CMK (cell line): Measurements from ENCODE around the gene PIEZO2.
"Not testable (repeated sequence)": the region's sequence is repeated elsewhere in the genome, so short reads cannot be mapped to it uniquely, and the experiment has no call there.

Experiments
- DNase-seq: peaks from one replicate; pipeline ENCODE4 v3.0.0-alpha.2; 2010; ENCODE audit warnings: low read depth

Gene PIEZO2

DNA sequence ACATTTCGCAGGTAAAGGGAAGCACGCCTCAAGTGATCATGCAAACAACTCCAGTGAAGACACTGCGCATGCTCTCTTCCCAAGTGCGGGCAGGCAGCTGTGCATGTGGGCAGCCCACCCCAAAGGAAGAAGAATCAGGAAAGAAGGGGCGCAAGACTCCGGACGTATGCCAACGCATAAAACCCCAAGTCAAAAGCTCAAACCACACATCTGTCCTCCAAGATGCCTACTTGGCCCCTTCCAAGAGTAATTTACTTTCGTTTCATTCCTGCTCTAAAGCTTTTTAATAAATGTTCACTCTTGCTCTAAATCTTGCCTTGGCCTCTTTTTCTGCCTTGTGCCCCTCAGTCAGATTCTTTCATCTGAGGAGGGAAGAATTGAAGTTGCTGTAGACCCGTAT lies 254.9 kb downstream of the PIEZO2 start:
- no peak for DNase-seq

DNA sequence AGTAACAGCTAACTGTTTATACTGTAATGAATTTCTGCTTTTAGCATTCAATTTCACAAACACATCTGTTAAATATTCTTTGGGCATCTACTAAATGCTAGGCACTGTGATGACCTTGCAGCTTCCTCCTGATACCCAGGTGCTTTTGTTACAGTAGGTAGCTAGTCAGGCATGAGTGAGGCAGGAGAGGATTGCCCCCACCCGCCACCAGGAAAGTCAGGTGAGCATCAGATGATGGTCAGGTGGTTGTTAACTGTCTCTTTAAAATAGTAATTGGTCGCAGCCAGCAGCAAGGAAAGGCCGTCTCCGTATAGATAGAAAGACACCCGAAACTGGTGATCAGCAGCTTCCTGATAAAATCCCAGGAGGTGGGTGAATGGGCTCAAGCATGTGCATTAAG lies 255.6 kb downstream of the PIEZO2 start:
- DNase-seq, result no peak

GRCh38 chr18:10893196-10893595 lies 256.2 kb downstream of the PIEZO2 start:
- no peak for DNase-seq

GRCh38 chr18:10892786-10893185 lies 256.6 kb downstream of the PIEZO2 start:
- DNase-seq, result no peak

- DNase-seq, result no peak
These were observed 259.3 kb downstream of the PIEZO2 start for GRCh38 chr18:10890022-10890421.

DNA sequence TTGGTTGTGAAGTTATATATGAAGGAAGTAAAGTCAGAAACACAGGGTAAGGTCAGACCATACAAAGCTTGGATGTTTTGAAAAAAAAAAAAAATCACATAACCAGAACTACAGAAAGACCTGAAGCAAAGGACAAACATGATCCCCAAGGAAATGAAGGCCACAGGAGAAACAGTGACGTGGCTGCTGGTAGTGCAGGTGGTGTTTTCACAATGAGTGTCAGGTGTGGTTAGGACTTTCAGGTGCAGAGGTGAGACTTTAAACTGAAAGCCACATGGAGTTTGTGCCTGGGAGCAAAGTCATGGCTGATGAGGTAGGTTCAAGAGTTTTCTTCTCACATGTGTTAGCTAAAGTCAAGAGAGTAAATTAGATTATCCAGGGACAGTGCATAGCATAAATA lies 270.7 kb downstream of the PIEZO2 start:
- no peak for DNase-seq

DNA sequence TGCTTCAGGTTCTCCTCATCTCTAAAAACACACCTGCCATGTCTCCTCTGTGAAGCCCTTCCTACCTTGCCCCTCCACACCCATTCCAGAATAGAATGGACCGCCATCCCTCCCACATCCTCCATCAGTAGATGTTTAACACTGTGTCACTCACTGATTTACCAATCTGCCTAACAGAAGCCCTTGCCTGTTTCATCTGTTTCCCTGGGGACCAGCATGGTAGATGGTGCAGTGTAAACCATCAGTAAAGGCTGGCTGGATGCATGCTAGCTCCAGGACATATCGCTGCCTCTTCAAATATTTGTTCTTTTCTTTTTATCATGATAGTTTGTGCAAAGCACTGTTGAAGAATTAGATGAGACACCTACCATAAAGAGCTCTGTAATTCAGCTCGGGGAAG lies 271.4 kb downstream of the PIEZO2 start:
- DNase-seq, result no peak

- no peak for DNase-seq
These were observed 273.6 kb downstream of the PIEZO2 start for GRCh38 chr18:10875811-10876210.

GRCh38 chr18:10872304-10872703 lies 277.1 kb downstream of the PIEZO2 start:
- no peak for DNase-seq

GRCh38 chr18:10864722-10865121 lies 284.6 kb downstream of the PIEZO2 start:
- no peak for DNase-seq

DNA sequence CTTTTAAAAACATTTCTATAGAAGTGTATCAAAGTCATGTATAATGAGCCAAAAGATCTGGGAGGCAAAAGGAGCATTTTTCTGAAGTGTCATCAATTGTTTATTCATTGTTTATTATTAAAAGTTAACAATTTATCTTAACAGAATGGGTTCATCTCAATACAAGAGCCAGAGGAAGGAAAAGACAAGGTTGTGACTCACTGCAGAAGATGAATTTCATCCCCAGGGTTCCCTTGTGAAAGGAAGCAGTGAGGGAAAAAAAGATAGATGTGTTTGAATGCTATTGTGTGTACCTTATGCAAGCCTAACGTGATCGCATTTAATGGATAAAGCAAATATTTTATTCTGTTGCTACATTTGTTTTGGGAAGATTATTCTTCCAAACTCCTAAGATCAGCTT lies 286.3 kb downstream of the PIEZO2 start:
- no peak for DNase-seq

GRCh38 chr18:10860928-10861327 lies 288.4 kb downstream of the PIEZO2 start:
- DNase-seq, result no peak

DNA sequence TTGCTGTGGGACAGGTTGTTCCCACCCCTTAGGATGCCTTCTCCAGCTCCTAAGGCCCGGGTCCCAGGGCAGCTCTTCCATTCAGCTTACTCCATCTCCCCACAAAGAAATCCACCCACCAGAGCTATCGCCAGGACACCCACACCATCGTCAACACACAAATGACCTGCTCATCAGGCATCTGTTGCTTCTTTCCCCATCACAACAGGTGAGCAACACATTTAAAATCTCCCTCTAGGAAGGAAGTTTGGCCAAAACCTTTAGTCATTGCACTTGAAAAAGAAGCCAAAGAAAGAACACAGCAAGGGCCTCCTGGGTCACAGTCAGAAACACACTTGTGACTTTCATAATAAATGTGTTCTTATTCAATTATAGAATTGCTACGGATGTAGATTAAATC lies 289.0 kb downstream of the PIEZO2 start:
- no peak for DNase-seq

DNA sequence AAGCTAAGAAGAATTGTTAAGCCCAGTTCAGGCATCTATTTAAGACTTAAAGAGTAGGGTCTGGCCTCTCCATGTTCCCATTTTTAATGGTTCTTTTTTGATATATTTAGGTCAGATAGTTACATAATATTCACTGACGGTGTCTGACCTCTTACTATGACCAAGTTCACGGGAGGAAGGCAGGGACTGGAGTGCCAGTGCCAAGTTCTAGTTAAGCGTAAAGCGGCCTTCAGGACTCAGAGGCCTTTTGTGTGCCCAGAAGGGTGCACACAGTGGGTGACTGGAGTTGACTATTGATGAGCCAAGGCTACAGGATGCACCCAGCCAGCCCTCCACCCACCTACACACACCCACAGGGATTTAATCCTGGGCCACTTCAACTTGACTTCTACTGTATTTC lies 290.9 kb downstream of the PIEZO2 start:
- DNase-seq, result no peak

GRCh38 chr18:10856132-10856531 lies 293.2 kb downstream of the PIEZO2 start:
- no peak for DNase-seq

DNA sequence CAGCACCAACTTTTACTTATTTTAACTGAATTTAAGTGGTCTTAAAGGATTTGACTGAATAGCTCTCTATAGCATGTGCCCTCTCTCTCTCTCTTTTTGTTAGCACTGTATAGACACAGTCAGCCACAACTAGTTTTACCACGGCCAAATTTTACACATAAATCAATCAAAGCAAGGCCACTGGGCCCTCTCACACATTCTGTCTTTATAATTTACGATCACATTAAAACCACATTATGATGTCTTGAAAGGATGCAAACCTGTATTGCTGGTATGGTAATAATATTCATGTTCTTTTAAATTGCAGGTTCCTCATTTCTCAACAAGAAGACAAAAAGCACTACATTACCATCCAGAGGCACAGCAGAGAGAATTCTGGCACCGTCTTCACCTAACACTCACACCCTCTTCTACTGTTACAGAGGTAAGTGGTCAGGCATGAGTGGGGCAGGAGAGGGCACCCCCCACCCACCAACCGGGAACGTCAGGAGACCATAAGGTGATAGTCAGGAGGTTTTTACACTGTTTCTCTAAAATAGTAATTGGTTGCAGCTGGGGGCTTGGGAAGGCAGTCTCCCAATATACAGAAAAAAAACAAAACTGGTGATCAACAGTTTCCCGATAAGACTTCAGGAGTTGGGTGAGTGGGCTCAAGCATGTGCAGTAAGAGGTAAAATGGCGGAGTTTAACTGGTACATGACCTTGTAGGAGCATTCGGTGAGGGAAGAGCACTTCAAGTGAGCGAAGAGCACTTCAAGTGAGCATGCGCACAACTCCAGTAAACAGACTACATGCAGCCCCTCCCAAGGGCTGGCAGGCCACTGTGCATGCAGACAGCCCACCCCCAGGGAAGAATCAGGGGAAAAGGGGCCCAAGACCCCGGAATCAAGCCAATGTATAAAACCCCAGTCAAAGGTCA lies 296.7 kb downstream of the PIEZO2 start:
- no peak for DNase-seq

DNA sequence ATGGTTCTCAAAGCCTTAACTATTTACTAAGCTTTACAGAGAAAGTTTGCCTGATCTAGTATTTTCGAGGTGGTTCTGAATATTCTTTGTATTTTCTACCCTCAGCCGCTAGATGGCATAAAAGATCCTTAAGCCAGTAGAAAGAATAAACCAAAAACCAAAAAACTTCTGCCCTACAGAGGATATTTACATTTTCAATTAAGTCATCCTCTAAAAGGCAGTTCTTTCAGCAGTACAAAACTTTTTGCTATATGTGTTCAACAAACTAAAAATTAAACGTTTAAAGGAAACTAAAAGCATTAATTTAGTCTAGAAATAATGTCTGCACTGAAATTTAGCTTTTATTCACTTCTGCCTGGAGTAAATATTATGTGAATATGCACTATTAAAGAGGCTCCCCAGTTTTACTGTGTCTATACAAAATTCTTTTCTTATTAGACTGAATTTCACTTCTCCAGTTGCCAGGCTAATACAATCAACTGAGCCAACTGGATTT lies 297.5 kb downstream of the PIEZO2 start:
- DNase-seq, result no peak

DNA sequence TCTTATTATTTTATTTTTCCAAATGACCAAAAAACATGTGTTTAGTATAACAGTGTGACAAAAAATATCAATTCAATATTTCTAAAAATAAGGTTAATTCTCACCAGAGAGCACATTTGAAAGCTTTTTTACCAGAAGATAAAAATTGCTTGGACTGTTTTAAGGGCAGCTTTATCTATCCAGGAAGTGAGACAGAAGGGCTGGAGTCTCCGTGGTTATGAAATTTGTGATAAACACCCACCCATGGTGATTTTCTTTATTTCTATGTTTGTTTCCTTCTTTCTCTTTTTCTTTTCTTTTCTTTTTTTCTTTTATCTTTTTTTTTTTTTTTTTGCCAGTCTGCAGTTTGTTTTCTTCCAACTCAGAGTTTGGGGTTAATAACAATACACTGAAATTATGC lies 298.5 kb downstream of the PIEZO2 start:
- no peak for DNase-seq

DNA sequence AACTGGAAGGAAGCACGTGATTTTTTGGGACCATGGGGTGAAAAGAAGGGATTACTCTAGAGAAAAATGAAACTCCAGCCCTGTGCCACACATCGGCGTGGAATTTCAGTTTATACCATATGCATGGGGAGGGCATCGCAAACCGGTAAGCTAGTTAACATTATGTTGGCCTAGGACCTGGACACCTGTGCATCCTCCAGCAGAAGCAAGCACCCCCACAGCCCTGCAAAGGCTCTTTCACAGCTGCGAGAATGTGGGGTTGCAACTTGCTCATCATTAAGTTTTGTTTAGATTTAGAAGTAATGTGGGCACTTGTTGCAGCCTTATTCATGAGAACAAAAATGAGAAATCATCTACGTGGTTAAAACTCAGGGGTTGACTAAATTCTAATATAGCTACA lies 299.2 kb downstream of the PIEZO2 start:
- DNase-seq, result no peak

- no peak for DNase-seq
These were observed 301.5 kb downstream of the PIEZO2 start for GRCh38 chr18:10847907-10848306.

GRCh38 chr18:10847408-10847790 lies 302.0 kb downstream of the PIEZO2 start:
- DNase-seq, result no peak

DNA sequence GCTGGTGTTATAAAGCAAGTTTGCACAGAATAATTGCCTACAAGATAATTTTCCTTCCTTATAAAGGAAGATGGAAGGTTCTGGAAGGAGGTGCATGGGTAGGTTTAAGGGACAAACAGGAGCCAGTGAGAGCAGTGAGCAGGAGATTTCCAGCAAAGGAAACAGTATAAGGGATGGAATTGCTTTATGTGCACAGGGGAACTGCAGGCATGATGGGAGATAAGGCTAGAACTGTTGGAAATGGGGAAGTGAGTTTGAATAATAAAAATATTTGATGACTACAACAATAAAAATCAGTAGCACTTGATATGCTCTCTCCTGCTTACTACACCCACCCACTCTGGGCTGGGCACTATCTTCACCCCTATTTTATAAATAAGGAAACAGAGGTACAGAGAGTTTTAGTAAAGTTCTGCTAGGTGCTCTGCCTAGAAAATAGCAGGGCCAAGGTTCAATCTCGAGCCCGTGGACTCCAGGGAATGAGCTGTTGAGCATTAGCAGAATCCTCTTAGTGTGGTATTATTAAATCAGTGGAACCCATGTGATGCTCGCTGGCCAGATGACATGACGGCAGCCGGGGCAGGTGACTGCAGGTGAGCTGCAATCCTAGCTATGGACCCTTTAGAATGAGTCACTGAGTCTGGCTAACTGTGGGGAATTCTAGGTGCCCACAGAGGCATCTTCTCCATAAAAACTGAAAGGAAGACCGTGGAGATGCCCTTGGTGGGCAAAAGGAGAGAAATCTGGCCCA lies 302.5 kb downstream of the PIEZO2 start:
- DNase-seq, result no peak

DNA sequence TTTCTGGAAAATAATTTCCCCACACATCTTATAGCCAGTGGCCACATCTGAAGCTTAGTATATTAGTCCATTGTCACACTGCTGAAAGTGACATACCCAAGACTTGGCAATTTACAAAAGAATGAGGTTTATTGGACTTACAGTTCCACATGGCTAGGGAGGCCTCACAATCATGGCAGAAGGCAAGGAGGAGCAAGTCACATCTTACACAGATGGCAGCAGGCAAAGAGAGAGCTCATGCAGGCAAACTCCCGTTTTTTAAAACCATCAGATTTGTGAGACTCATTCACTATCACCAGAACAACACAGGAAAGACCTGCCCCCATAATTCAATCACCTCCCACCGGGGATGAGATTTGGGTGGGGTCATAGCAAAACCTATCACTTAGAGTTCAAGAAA lies 303.3 kb downstream of the PIEZO2 start:
- not testable (repeated sequence) for DNase-seq
